K562 (cell line): ENCODE data around the gene PBX4. TPM values are rescaled to one million over a fixed set of nuclear protein-coding genes. Genes with fewer than 3 reads are reported as not detected.

Source experiments
- ZBTB40 ChIP-seq, 2 experiments: fragments of 450-650 bp in 1 of 2; sonication (generic) in 1 of 2; formaldehyde crosslinking in 1 of 2; IDR thresholded peaks; 2 replicates each; pipeline versions ENCODE4 v1.7.1 to v1.9.0; 2016 to 2022; ENCODE audit warnings: inconsistent platforms in 1 of 2, mild to moderate bottlenecking in 1 of 2, missing genetic modification reagents in 1 of 2
- polyA plus RNA-seq, 8 experiments: library from polyadenylated mRNA; depleted of rRNA in 4 of 8; stranded (reverse) in 5 of 8; unstranded in 3 of 8; fragments of >200 nt; fragmentation: Nextera tagmentation in 2 of 8; fragmentation: Illumina TruSeq in 1 of 8; extraction: Ambion mirVana in 2 of 8; extraction: Trizol in 1 of 8; gene quantifications; 2 replicates each; pipeline versions ENCODE4 v1.2.1 to v1.2.3, GENCODE V29; 2011 to 2014; ENCODE audit warnings: inconsistent platforms in 1 of 8, missing spikeins in 1 of 8
- total RNA-seq, 7 experiments: library from RNA; depleted of rRNA in 6 of 7; stranded (reverse); fragments of >200 nt in 6 of 7; fragmentation: Illumina TruSeq in 2 of 7; extraction: Trizol in 2 of 7; gene quantifications; 2 replicates each; pipeline versions ENCODE4 v1.2.1 to v1.2.3, GENCODE V29; 2011 to 2021; ENCODE audit warnings: low replicate concordance in 1 of 7

Gene PBX4
- total and polyA plus RNA-seq, 9 of the 15 experiments (the other 6 are each of a cell fraction or from before 2014, with no cell fraction given), result 0.11 to 3.8 (median 1.6) TPM; not detected in 1

GRCh38 chr19:19533841-19534240, 84.6 kb downstream of the PBX4 start (continued):
- TF ChIP-seq ZBTB40 (IDR thresholded peaks at IDR 0.05) (no peak), ZBTB40 (CRISPR knock-in tag; IDR thresholded peaks at IDR 0.05) (no peak)
